ENCODE measurements around the gene CRX. TPM values are rescaled to one million over a fixed set of nuclear protein-coding genes. Genes with fewer than 3 reads are reported as not detected.
"Not testable (repeated sequence)": the region's sequence is repeated elsewhere in the genome, so short reads cannot be mapped to it uniquely, and the experiment has no call there.

Gene CRX
- total RNA-seq, 1 donor: not detected

- no peaks in the 10 kb centered on the region for H3K79me2 ChIP-seq (ENCODE audit: insufficient read depth, low read length)
- H3K27ac ChIP-seq (ENCODE audit: low read depth, low read length): no peak overlapping the region
- peaks cover 3% of the 10 kb centered on the region for H3K9me3 ChIP-seq (ENCODE audit: low read depth, low read length)
- no peaks in the 10 kb centered on the region for H3K36me3 ChIP-seq (ENCODE audit: insufficient read depth, low read length)
- no peak overlapping the region for H2AFZ ChIP-seq (ENCODE audit: low read length)
- no peaks in the 10 kb centered on the region for H3K27me3 ChIP-seq (ENCODE audit: insufficient read depth, low read length)
- no peak for TF ChIP-seq CTCF (IDR thresholded peaks at IDR 0.05; ENCODE audit: extremely low read depth, low read depth, low read length)
- H3K4me1 ChIP-seq (ENCODE audit: insufficient read depth, low read length): no peaks in the 10 kb centered on the region
- H3K4me3 ChIP-seq (ENCODE audit: insufficient read depth, low read length): no peak overlapping the region
- H3K4me2 ChIP-seq (ENCODE audit: insufficient read depth, low read length): no peak overlapping the region
- peak; percentile 36 for DNase-seq (ENCODE audit: insufficient read length, low spot score, missing footprints)
- no peaks in the 10 kb centered on the region for H4K20me1 ChIP-seq (ENCODE audit: insufficient read depth, low read length)
These were observed 16.4 kb upstream of the CRX start for GRCh38 chr19:47805313-47805712.

GRCh38 chr19:47806435-47806834 lies 15.3 kb upstream of the CRX start:
- Histone ChIP-seq H3K27ac (ENCODE audit: low read depth, low read length) (no peak overlapping the region), H4K20me1 (ENCODE audit: insufficient read depth, low read length) (no peaks in the 10 kb centered on the region), H3K36me3 (ENCODE audit: insufficient read depth, low read length) (no peaks in the 10 kb centered on the region), H3K4me2 (ENCODE audit: insufficient read depth, low read length) (no peak overlapping the region), H3K79me2 (ENCODE audit: insufficient read depth, low read length) (no peaks in the 10 kb centered on the region), H3K4me1 (ENCODE audit: insufficient read depth, low read length) (no peaks in the 10 kb centered on the region), H2AFZ (ENCODE audit: low read length) (no peak overlapping the region), H3K4me3 (ENCODE audit: insufficient read depth, low read length) (no peak overlapping the region), H3K27me3 (ENCODE audit: insufficient read depth, low read length) (no peaks in the 10 kb centered on the region), H3K9me3 (ENCODE audit: low read depth, low read length) (peaks cover under 1% of the 10 kb centered on the region)
- no peak for TF ChIP-seq CTCF (IDR thresholded peaks at IDR 0.05; ENCODE audit: extremely low read depth, low read depth, low read length)
- no peak for DNase-seq (ENCODE audit: insufficient read length, low spot score, missing footprints)

DNA sequence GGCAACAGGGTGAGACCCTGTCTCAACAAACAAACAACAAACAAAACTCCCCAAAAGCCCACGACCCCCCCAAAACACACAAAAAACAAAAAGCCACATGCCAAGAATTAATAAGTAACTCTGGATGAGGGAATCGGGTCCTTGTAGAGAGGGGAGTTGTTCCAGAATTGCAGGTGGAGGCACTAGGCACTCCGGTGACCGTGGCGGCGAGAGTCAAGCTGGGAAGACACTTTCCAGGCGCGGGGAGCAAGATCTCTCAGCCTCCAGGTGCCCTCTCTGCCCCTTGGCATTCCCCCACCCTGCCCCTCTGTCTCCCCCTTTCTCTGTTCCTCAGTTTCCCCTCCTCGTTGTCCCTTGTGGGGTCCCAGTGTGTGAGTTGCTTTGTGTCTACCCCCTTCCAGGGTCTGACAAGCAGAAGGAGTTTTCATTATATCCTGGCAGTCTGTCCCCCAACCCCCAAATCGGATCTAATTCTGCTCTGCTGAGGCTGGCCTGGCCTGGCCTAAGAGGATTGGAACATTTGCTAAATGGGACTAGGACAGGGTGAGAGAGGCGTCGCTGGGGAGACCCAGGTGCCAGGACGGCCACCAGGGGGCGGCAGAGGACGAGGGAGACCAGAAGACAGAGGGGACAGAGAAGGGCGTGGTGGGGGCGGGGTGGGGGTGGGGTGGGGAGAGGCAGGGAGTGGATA lies 8.3 kb upstream of the CRX start:
- DNase-seq (ENCODE audit: insufficient read length, low spot score, missing footprints): peak; percentile 90
- no peaks in the 10 kb centered on the region for H4K20me1 ChIP-seq (ENCODE audit: insufficient read depth, low read length)

GRCh38 chr19:47813995-47814328 lies 7.8 kb upstream of the CRX start:
- no peaks in the 10 kb centered on the region for H3K27me3 ChIP-seq (ENCODE audit: insufficient read depth, low read length)
- no peaks in the 10 kb centered on the region for H4K20me1 ChIP-seq (ENCODE audit: insufficient read depth, low read length)
- no peaks in the 10 kb centered on the region for H3K79me2 ChIP-seq (ENCODE audit: insufficient read depth, low read length)
- no peak for DNase-seq (ENCODE audit: insufficient read length, low spot score, missing footprints)
- no peaks in the 10 kb centered on the region for H3K9me3 ChIP-seq (ENCODE audit: low read depth, low read length)
- no peak overlapping the region for H3K27ac ChIP-seq (ENCODE audit: low read depth, low read length)
- no peaks in the 10 kb centered on the region for H3K36me3 ChIP-seq (ENCODE audit: insufficient read depth, low read length)
- H2AFZ ChIP-seq (ENCODE audit: low read length): no peak overlapping the region
- no peak for TF ChIP-seq CTCF (IDR thresholded peaks at IDR 0.05; ENCODE audit: extremely low read depth, low read depth, low read length)
- no peaks in the 10 kb centered on the region for H3K4me1 ChIP-seq (ENCODE audit: insufficient read depth, low read length)
- no peak overlapping the region for H3K4me2 ChIP-seq (ENCODE audit: insufficient read depth, low read length)
- no peak overlapping the region for H3K4me3 ChIP-seq (ENCODE audit: insufficient read depth, low read length)

More for the DNA sequence above, 8.3 kb upstream of the CRX start:
- no peak overlapping the region for H3K27ac ChIP-seq (ENCODE audit: low read depth, low read length)
- no peaks in the 10 kb centered on the region for H3K27me3 ChIP-seq (ENCODE audit: insufficient read depth, low read length)
- no peaks in the 10 kb centered on the region for H3K4me1 ChIP-seq (ENCODE audit: insufficient read depth, low read length)
- no peak overlapping the region for H3K4me3 ChIP-seq (ENCODE audit: insufficient read depth, low read length)
- no peak overlapping the region for H2AFZ ChIP-seq (ENCODE audit: low read length)
- H3K79me2 ChIP-seq (ENCODE audit: insufficient read depth, low read length): no peaks in the 10 kb centered on the region
- peak; percentile 55 for TF ChIP-seq CTCF (IDR thresholded peaks at IDR 0.05; ENCODE audit: extremely low read depth, low read depth, low read length)
- no peaks in the 10 kb centered on the region for H3K36me3 ChIP-seq (ENCODE audit: insufficient read depth, low read length)
- H3K9me3 ChIP-seq (ENCODE audit: low read depth, low read length): no peaks in the 10 kb centered on the region
- no peak overlapping the region for H3K4me2 ChIP-seq (ENCODE audit: insufficient read depth, low read length)

DNA sequence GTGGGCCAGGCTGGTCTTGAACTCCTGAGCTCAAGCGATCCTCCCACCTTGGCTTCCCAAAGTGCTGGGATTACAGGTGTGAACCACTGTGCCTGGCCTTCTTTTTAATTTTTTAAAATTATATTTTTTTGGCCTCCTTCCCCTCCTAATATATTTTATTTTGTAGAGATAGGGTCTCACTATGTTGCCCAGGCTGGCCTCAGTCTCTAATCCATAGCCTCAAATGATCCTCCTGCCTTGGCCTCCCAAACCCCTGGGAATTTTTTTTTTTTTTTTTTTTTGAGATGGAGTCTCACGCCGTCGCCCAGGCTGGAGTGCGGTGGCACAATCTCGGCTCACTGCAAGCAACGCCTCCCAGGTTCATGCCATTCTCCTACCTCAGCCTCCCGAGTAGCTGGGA lies 5.5 kb upstream of the CRX start:
- not testable (repeated sequence) for H3K79me2 ChIP-seq (ENCODE audit: insufficient read depth, low read length)

DNA sequence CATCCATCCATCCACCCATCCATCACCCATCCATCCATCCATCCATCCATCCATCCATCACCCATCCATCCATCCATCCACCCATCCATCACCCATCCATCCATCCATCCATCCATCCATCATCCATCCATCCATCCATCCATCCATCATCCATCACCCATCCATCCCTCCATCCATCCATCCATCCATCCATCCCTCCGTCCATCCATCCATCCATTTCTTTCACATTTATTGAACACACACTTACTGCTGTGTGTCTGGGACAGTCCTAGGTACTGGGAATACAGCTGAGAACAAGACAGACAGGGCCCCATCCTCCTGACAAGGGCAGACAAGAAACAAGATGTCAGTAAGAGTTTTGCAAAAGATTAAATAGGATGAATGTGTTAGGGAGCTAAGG lies 3.5 kb upstream of the CRX start:
- not testable (repeated sequence) for H3K79me2 ChIP-seq (ENCODE audit: insufficient read depth, low read length); H3K27ac ChIP-seq (ENCODE audit: low read depth, low read length); H3K4me1 ChIP-seq (ENCODE audit: insufficient read depth, low read length); H4K20me1 ChIP-seq (ENCODE audit: insufficient read depth, low read length); H3K4me2 ChIP-seq (ENCODE audit: insufficient read depth, low read length); H3K36me3 ChIP-seq (ENCODE audit: insufficient read depth, low read length); H2AFZ ChIP-seq (ENCODE audit: low read length); H3K4me3 ChIP-seq (ENCODE audit: insufficient read depth, low read length); DNase-seq (ENCODE audit: insufficient read length, low spot score, missing footprints); H3K9me3 ChIP-seq (ENCODE audit: low read depth, low read length)
- H3K27me3 ChIP-seq (ENCODE audit: insufficient read depth, low read length): peaks cover 37% of the 10 kb centered on the region

More for the DNA sequence above, 5.5 kb upstream of the CRX start:
- H3K4me1 ChIP-seq (ENCODE audit: insufficient read depth, low read length); H3K4me2 ChIP-seq (ENCODE audit: insufficient read depth, low read length); H2AFZ ChIP-seq (ENCODE audit: low read length); H3K36me3 ChIP-seq (ENCODE audit: insufficient read depth, low read length); H4K20me1 ChIP-seq (ENCODE audit: insufficient read depth, low read length); DNase-seq (ENCODE audit: insufficient read length, low spot score, missing footprints); H3K4me3 ChIP-seq (ENCODE audit: insufficient read depth, low read length); H3K27ac ChIP-seq (ENCODE audit: low read depth, low read length); H3K9me3 ChIP-seq (ENCODE audit: low read depth, low read length): not testable (repeated sequence)
- peaks cover 20% of the 10 kb centered on the region for H3K27me3 ChIP-seq (ENCODE audit: insufficient read depth, low read length)
